Measurements from ENCODE around the gene UNC93A.

GRCh38 chr6:167306401-167306998 is 15.4 kb downstream of the UNC93A start:
- TF ChIP-seq POLR2AphosphoS5 (IDR thresholded peaks at IDR 0.05; ENCODE audit: insufficient read depth, low read depth, low read length) (no peak), MYC (IDR thresholded peaks at IDR 0.05; ENCODE audit: low read depth, low read length) (no peak), CTCF (IDR thresholded peaks at IDR 0.05; ENCODE audit: extremely low read depth in 1 of 2, insufficient read depth in 1 of 2, low read depth in 1 of 2, low read length in 2 of 2) (no peak), EZH2 (IDR thresholded peaks at IDR 0.05; ENCODE audit: borderline replicate concordance, low read depth, low read length, severe bottlenecking) (no peak), MAX (IDR thresholded peaks at IDR 0.05; ENCODE audit: insufficient read depth, insufficient read length) (no peak), JUN (IDR thresholded peaks at IDR 0.05; ENCODE audit: borderline replicate concordance, insufficient read depth, insufficient read length, low read depth) (no peak), POLR2A (IDR thresholded peaks at IDR 0.05; ENCODE audit: low read depth, low read length) (no peak)
